SKM-1 treated with dmso at 0.1 percent for 144 hours (cell line): ENCODE results near the gene IFI27.

Experiments used
- DNase-seq: peaks from one replicate; lab custom pipeline; 2025; ENCODE audit not compliant: unreplicated experiment; lab: John Stamatoyannopoulos, UW

Gene IFI27

DNA sequence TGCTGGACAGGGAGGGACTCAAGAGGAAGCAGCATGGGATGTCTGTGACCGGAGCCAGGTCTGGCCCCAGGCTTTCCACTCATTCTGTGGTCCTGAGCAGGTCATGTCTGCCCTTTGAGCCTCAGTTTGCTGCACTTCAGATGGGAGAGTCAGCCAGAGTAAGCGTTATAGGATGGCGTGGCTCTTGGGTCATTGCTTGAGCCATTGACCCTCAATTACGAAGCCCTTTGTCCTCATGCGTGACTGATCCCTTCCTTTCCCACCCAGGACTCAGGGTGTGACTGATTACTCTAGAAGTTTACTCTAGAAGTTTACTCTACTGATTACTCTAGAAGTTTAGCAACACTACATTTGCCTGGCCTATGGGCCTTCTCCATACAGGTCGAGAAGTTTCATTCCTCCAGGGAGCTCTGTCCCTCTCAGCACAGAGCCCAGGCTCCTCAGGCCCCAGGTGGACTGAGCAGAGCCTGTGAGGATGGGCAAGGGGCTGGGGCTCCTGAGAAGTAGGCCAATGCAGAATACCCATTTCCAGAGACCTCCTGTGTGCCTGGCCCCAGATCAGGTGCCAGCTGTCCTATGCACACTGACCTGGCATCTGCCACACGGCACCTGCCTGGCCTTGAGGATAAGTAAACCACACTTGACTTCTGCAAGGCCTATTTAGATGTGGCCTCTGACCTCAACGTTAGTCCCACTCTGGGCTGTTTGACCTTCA is 7.6 kb upstream of the IFI27 start:
- no peak for DNase-seq

DNA sequence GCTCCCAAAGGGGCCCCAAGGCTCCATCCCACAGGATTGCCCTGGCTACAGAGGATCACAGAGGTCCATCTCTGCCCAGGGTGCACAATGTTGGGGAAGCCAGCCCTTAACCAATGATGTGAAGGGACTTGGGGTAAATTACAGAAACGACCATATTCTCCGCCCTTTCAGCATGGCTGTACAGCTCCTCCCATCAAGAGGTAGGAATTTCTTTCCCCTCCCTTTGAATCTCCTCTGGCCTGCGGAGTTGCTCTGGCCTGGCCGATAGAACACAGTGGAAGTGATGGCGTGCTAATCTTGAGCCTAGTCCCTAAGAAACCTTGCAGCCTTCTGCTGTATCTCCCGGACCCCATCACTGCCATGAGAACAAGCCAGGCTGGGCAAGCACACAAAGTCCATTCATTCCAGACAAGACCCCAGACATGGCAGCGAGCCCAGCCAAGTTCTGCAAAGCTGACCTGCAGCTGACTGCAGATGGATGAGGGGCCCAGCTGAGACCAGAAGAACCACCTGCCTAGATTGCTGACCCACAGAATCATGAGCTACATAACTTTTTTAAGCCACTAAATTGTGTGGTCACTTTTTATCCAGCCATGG is 6.9 kb upstream of the IFI27 start:
- no peak for DNase-seq

DNA sequence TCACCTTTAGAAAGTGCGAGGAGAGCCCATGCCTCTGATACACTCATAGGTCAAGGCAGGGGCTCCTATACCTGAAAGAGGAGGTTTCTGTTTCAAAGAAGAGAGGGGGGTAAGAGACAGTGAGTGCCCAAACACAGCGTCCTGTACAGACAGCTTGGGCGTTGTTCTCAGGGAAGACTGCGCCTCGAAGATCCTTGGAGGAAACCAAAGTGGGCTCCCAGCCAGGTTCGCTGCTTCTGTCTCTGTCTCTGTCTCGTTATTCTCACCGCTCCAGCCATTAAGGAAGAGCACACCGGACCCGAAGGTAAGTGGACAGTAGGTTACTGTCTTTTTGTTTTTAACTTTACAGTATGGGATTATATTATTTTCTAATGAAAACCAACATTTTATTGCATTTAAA is 5.8 kb upstream of the IFI27 start:
- no peak for DNase-seq

DNA sequence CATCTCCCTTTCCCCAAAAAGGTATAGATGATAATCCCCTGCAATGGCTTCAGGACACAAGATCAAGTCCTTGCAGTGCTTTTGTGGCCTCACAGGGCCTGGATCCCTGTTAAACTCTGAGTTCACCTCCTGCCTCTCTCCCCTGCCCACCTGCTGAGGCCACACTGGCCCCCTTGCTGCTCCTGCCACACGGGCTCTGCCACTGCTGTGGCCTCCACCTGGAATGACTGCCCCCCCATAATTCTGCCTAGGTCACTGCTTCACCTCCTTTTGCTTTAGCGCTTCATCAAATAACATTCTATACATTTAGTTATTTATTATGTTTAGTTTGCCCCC is 653 bp upstream of the IFI27 start:
- DNase-seq: no peak

DNA sequence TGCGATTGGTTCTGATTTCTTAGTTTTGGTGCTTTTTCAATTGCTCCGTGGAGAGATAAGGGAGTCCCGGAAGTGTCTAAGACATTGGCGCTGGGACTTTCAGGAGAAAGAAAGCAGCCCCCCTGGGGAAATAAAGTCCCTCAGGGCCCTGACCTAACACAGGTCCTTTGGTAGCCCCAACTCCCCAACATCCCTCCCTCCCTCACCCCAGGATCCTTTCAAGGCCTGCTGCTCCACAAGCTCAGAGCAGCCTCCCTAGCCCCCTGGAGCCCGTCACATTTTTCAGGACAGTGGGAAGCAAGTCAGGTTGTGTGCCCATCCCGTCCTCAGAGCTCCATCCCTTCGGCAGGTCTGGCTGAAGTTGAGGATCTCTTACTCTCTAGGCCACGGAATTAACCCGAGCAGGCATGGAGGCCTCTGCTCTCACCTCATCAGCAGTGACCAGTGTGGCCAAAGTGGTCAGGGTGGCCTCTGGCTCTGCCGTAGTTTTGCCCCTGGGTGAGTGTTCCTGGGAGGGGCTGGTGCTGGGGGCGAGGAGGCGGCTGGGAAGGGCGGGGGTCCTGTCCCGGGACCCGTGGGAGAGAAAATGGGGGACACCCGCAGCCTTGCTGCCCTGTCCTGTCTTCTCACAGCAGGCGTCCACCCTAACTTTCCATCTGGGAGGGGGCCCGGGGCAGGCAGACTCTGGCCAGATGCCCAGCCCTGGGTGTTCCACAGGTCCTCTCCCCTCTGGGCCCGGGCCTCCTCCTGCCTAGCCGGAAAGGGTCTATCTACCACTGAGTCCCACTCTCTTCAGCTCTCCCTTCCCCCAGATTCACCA is 950 bp downstream of the IFI27 start:
- no peak for DNase-seq

DNA sequence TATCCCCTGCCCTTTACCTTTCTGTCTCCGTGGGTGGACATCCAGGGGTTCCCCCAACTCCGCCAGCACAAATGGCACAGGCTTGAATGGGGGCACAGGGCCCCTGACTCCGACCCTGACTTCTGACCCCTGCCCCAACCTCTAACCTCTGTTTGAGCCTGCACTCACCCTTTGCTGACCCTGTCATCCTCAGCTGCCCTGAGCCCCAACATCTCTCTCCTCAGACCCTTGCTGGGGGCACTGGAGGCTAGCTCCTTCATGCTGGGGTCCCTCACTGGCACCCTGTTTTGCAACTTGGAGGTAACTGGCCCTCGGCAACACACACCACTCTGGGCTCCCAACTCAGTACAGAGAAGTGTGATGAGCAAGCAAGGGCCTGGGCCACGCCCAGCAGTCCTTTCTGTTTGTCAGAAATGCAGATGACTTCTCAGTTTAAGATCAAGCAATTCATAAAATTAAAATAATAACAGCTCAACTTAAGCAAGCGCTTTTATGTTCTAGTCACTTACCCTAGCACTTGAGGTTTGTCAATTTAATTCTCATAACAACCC is 2.1 kb downstream of the IFI27 start:
- no peak for DNase-seq

DNA sequence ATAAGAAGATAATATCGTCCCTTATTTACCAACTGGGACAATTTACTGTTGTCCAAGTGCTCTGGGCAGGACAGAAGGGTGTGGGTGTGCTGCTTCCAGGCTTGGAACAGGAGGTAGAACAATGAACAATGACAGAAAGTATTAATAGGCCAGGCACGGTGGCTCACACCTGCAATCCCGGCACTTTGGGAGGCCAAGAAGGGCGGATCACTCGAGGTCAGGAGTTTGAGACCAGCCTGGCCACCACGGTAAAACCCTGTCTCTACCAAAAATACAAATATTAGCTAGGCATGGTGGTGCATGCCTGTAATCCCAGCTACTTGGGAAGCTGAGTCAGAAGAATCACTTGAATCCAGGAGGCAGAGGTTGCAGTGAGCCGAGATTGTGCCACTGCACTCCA is 2.5 kb downstream of the IFI27 start:
- DNase-seq: no peak

DNA sequence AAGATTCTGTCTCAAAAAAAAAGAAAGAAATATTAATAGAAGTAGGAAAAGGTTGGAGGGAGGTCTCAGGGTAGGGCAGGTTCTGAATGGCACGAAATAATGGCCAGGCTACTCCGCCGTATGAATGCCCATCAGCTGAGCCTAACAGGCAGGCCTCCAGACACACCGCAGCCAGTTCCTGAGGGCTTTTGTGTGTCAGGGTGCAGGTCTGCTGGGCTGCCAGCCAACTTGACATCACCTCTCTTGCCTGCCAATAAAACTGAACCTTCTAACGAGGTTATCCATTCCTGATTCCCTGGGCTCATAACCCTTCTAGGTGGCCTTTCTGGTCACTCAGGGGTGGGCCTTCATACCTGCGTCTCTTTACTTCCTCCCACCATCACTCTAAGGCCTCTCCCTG is 3.0 kb downstream of the IFI27 start:
- no peak for DNase-seq

DNA sequence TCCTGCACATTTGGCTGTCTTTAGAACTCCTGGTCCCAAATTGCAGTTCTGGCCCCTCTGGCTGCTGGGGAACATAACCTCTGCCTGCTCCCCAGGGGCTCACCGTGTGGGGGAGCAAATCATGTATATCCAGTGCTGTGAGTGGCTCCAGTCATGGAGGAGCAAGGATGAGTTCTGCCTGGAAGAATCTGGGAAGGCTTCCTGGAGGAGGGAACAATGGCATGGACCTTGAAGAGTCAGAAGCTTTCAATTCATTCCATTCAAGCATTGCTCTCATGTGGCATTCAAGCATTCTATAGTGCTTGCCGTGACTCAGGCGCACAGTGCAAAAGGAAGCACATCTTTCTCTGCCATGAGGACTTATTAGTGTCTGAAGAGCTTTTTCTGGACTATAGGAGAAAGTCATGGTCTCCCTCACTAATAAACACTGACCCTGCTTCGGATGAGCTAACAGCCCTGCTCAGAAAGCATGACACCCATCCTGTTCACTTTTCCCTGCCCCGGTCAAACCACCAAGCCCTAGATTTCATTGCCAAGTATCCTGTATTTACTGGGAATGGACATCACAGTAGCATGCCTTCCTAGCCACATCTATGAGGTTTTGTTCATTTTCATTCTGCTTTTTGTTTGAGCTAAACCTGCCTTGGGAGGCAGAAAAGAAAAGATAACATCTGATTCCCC is 3.5 kb downstream of the IFI27 start:
- DNase-seq: no peak

DNA sequence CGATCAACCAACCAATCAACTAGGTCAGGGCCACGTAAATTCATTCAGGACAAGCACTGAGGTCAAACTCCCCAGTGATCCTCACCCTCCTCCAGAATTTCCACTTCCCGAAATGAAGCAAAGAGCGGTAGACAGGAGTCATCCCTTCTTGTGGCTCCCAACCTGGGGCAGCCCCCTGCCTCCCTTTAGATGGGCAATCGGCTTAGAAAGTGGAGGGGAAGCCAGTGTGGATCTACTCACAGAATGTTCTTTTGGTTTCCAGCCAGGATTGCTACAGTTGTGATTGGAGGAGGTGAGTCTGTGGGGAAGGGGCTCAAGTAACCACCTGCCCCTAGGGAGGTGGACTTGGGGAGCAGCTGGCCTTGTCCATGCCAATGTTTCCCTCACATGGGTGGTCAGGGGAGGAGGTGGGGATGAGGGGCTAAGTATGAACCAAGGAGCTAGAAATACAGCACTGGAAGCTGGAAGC is 4.1 kb downstream of the IFI27 start:
- DNase-seq: no peak

DNA sequence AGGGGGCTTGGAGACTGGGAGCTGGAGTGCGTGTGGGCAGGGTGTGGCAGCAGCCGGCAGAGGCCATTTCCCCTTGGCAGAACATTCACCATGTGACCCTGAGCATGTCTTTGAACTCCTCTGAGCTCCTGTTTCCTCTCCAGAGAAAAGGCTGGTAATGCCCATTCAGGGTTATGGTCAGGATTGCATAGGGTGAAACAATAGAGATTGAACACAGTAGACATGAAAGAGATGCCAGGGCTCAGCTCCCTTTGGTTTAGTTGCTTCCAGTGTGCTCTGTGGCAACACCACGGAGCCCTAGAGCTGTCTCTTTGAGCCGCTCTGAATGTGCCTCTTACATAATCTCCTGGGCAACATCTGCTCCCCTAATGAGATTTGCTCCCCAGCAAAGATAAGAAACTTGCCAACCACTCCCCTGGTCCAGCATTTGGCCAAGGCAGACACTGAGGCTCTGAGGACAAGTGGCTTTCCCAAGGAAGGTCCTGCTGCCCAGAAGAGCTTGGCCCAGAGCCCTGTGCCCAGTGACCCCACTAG is 4.6 kb downstream of the IFI27 start:
- DNase-seq: no peak

DNA sequence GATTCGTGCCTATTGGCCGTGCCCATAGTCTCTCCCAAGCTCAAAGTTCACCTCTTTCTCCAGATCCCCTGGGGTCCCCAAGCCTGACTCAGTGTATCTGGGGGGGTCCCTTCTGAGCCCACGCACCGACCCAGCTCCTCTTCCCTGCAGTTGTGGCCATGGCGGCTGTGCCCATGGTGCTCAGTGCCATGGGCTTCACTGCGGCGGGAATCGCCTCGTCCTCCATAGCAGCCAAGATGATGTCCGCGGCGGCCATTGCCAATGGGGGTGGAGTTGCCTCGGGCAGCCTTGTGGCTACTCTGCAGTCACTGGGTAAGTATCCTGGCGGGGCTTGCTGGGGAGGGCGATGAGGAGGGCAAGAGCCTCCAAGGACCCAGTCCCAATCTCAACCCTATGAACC is 5.1 kb downstream of the IFI27 start:
- DNase-seq: no peak

DNA sequence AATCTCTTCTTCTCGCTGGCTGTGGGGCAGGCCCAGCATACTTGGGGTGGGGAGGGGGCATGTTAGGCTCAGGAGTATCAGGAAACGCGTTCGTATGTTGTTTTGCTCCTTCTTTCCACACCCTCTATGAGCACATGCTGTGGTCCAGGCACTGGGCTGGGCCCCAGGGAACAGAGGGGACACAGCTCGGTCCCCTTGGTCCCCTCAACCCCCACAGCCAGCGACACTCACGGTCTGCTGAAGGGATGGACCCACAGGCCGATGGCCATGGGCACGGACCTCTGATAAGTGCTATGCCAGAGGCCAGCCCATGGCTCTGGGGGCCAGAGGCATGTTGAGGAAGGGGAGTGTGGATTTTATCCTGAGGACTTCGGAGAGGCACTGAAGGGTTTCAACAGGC is 6.2 kb downstream of the IFI27 start:
- DNase-seq: no peak

DNA sequence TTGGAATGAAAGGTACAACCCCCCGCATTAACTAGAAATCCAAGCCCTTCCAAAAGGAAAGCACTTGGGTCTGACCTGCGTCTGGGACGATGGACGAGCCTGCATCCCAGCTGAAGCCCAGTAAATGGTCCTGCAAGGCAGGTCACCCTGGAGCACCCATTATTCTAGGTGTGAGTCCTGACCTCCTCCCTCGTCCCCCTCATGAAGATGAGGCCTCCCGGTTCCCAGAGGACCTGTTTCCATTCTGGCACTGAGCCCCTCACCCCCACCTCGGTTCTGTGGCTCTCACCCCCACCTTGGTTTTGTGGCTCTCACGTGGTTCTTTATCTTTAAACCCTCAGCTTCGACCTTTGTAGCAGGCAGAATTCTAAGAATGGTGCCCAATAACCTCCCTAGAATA is 7.3 kb downstream of the IFI27 start:
- DNase-seq: no peak

DNA sequence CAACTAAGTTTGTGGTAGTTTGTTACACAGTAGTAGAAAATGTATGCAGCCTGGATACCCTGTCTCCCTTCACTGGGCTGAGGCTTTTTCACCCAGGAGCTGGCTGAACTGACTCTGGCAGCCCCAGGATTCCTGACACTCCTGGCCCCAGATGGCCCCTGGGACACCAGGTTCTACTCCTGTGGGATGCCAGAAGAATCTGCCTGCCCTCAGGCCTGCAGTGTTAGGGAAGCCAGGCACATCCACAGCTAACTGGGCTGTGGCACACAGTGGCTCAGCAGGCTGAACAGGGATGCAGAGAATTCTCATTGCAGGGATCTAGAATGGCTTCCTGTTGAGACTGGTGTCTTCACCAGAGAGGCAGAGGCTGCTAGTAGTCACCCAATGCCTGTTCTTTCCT is 8.5 kb downstream of the IFI27 start:
- no peak for DNase-seq

DNA sequence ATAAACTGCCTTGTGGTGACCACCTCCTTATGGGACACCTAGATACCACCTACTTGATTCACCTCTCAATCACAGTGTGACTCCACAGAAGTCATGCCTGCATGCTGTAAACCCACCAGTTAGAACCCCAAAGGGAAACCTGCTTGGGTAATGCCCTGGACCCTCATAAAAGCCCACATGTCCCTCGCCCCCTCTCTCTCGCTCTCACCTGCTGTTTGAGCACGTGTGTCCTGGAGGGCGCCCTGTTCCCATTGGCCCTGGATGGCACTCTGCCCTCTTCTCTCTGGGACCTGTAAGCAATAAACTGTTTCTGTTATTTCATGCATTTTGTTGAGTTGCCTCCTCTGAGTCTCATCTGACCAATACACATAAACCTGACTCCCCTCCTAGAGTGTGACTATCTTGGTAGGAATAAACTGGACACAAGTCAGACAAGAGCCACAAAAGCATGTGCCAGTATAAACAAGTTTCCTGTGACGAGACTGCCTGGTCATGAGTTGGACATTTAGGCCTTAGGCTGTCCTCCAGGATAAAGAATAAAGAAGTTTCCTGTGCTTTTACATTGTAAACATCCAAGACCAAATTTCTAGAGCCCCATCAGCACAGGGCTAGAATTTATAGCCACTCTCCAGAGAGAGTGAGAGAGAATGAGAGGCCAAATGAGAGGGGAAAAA is 10.3 kb downstream of the IFI27 start:
- no peak for DNase-seq

DNA sequence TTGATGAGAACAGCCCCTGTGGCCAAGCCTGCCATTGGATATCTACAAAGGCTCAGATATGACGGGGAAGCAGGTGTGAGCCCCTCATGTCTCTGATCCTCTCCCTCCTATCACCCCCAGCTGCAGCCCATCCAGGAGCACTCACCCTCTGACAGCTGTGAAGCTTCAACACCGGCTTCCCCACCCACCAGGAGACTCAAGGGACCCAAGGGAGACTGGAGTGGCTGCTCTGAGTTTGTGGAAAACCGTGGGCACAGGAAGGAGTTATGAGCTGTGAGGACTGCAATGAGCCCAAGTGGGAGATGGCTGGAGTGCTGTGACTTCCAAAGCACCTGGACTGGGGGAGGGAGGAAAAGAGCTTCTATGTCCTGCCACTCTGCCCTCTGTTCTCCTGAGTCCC is 10.9 kb downstream of the IFI27 start:
- no peak for DNase-seq

DNA sequence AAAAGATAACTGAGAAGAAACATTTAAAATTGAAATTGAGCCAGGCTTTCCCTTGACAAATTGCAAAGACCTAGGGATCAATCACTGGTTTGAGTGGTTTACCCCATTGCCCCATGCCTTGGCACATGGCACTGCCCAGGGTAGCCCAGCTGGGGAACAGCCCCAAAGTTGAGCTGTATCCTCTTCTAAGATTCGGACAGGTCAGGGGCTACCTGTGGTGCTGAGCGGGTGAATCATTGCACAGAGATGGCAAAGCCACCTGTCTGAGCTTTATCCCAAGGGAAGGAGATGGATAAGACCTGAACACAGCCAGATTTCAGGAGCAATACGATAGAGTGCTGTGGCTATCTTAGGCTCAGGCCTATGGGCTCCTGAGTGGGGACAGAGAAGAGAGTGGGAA is 11.9 kb downstream of the IFI27 start:
- DNase-seq: no peak

DNA sequence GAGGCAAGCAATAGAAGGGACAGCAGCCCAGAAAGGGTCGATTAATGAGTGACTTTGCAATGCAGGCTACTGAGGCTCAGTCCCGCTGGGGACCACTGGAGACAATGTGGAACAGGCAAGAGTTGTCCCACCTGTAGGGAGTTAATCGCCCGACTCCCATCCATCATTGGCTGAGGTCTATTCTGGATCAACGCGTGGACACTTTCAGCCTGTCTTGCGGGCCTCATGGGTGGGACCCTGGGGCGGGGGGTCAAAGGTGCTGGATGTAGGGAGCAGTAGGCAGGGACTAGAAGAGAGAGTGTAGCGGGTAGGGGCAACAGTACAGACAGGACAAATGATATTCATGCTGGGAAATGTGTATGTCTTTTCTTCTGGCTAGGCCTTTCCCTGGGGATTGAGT is 12.8 kb downstream of the IFI27 start:
- DNase-seq: no peak

DNA sequence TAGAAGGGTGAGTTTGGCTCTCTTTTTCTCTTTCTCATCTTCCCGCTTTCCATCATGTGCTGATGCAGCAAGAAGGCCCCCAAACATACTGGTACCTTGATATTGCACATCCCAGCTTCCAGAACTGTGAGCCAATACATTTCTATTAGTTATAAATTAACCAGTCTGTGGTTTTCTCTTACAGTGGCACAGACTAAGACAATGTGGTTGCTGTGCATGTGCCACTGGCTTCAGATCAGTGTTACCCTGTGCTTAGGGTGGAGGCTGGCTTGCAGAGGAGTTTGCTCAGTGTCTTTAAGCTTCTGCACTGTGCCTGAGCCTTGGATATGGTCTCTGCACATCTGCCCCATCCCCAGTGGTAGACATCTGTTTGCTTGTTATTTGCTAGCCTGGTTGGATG is 13.3 kb downstream of the IFI27 start:
- no peak for DNase-seq
